G401 (cell line): ENCODE data around the gene MRTFA. TPM values are rescaled to one million over a fixed set of nuclear protein-coding genes. Genes with fewer than 3 reads are reported as not detected.
"Not testable (repeated sequence)": the region's sequence is repeated elsewhere in the genome, so short reads cannot be mapped to it uniquely, and the experiment has no call there.

Experiments used
- DNase-seq: peaks from one replicate; pipeline ENCODE4 v3.0.0-alpha.2; 2015; ENCODE audit warnings: low spot score
- in situ Hi-C: cut with HindIII; loops from 2 replicates; pipeline ENCODE4 v1.10.0; 2016; ENCODE audit warnings: low sequenced_read_pairs, mixed read lengths
- total RNA-seq: library from RNA; depleted of rRNA; stranded (reverse); fragments of >200 nt; shearing (Covaris generic); gene quantifications from 2 replicates; pipeline ENCODE4 v1.2.3, GENCODE V29; 2014

The MRTFA gene
- total RNA-seq, 1 experiment from 2014 or later: 11.0 TPM

GRCh38 chr22:40518840-40519239 is 117.7 kb downstream of the MRTFA start:
- no peak for DNase-seq
- in situ Hi-C loops: no loop called here

DNA sequence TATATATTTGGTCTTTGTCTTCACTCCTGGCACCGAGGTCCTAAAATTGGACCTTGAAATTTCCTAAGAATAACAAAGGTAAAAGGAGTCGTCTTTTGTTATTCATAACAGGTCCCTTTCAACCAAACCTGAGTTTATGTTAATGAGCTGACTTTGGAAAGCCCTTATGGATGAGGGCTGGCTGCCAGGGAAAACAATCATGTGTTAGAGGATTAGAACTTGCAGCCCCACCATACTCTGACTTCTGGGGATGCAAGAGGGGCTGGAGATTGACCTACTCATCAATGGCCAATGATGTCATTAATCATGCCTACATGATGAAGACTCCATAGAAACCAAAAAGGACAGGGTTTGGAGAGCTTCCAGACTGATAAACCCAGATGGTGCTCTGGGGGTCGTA is 118.9 kb downstream of the MRTFA start:
- in situ Hi-C loops: no loop called here
- DNase-seq: no peak

GRCh38 chr22:40516416-40516815 is 120.1 kb downstream of the MRTFA start:
- no peak for DNase-seq
- in situ Hi-C loops: no loop called here

DNA sequence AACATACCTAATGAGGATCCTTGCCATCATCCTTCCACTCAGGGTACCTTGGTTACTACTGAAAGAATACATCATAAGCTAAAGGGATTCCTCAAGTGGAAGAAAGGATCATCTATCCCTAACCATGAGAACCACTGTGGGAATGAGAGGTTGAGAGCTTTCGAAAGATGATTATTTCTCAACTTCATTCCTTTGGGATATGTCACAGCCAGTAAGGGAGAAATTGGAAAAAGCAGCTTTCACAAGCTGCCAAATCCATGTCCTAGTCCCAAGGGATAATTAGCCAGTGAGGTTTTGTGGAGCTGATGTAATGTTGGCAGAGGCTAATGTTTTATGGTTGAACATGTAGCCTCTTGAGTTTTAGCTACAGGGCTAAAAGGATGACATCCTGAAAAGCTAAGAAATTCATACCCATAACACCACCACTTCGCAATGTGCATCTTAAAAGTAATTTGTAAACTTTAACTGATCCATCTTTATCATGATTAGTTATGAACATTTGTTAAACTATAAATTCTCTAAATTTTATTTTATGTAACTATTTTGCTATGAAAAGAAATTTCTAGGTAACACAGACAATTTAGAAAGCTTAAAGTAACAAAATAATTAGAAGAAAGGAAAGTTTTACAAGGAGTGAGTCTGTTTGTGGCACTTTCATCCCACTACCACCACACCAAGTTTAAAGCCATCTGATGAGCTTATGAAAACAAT is 123.9 kb downstream of the MRTFA start:
- DNase-seq: peak; percentile 16
- in situ Hi-C loops: no loop called here

DNA sequence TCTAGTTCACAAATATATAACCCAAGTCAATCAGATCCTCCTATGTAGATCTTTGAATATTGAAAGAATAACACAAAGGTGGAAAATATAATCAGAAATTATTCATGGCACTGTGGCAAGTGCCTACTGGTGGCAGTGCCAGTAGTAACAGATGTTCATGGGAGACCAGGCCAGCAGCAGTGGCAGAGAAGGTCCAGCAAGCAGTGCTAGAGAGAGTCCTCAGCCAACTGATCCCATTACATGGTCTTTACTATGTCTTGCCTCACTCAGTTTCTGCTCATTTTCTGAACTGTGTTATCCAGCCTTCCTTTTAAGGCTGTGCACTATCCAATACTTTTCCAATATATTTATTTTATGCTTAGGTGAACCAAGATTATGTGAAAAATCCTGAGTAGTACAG is 124.9 kb downstream of the MRTFA start:
- in situ Hi-C loops: no loop called here
- DNase-seq: peak; percentile 60

GRCh38 chr22:40510631-40511364 is 125.7 kb downstream of the MRTFA start:
- peak; percentile 30 for DNase-seq
- in situ Hi-C loops: no loop called here

GRCh38 chr22:40509401-40510134 is 127.0 kb downstream of the MRTFA start:
- in situ Hi-C loops: no loop called here
- no peak for DNase-seq

DNA sequence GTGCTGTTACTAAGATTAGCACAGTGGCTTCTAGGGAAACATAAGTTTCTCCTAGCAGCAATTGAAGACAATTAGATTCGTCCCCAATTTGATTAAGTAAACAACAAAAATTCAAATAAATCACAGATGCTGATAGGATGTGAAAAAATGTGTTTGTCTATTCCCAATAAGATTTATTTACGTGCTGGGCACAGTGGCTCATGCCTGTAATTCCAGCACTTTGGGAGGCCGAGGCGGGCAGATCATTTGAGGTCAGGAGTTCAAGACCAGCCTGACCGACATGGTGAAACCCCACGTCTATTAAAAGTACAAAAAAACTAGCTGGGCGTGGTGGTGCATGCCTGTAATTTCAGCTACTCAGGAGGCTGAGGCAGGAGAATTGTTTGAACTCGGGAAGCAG is 128.5 kb downstream of the MRTFA start:
- DNase-seq, in situ Hi-C loops: not testable (repeated sequence)

- DNase-seq: no peak
These were observed 129.0 kb downstream of the MRTFA start for GRCh38 chr22:40507491-40507890.

DNA sequence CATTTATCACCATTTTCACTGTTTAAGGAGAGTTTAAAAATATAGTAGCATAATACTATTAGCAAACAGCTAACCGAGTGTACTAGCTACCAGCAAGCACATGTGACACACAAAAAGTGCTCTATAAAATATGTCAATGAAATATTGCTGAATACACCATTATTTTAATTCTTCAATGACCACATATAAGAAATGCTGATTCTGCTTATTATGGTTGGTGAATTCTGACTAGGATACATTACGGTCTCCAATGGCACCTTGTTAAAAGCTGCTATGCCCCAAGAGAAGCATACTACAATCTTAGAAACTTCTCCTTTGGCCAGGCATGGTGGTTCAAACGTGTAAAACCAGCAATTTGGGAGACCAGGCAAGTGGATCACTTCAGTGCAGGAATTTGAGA is 129.8 kb downstream of the MRTFA start:
- in situ Hi-C loops: no loop called here
- DNase-seq: no peak

More at GRCh38 chr22:40507491-40507890, 129.0 kb downstream of the MRTFA start:
- in situ Hi-C loops: no loop called here

DNA sequence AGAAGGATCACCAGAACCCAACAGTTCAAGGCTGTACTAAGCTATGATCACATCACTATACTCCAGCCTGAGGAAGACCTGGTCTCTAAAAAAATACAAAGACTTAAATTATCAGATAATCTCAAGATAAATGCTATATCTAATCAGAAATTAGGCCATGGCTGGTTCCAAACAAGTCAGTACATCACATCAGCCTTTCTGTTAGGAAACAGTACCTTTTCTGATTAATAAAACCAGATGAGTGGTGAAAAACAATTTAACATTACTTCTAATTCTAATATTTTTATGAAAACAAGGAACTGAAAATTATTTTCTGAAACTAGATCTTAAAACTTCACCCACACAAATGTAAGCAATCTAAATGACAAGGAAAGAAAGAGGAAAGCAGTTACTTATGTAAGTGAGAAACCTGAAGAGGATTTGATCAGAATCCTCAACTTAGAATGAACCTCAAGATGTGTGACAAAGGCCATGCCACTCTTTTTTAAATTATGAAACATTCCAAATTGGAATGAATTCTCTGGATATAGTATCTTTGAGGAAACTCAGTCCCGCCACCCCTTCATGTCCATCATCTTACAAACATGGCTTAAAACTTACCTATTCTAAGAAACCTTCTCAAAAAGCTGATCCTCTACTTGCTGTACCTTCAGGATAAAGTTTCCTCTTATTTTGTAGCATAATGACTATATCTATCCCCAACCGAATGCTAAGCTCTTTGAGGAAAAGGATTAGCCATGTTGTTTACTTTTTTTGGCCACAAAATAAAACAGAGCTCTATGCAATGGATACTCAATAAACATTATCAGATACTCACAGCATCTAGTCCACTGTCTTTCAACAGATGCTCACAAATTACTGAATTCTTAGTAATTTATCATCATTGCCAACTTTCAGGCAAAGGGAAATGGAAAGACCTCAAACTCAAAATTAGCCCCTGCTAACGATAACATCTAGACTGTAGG is 132.0 kb downstream of the MRTFA start:
- no peak for DNase-seq
- in situ Hi-C loops: no loop called here

DNA sequence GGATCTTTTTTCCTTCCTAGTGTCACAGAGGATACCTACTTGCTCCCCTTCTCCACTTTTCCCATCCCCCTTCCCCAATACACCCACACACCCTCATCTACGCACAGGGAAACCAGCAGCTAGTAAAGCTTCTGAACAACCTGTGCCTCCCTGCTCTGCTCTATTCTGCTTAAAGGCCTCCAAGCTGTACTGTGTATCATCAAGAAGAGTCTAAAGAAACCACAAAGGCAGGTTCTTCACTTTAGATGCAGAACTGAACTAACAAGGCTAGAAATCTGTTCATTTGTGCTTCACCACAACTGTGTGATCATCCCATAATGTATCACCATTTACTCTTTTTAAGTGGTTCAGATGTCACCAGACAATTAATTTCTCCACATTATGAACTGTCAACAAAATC is 133.6 kb downstream of the MRTFA start:
- in situ Hi-C loops: no loop called here
- DNase-seq: no peak

DNA sequence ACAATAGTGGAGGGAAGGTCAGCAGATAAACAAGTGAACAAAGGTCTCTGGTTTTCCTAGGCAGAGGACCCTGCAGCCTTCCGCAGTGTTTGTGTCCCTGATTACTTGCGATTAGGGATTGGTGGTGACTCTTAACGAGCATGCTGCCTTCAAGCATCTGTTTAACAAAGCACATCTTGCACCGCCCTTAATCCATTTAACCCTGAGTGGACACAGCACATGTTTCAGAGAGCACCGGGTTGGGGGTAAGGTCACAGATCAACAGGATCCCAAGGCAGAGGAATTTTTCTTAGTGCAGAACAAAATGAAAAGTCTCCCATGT is 136.1 kb downstream of the MRTFA start:
- in situ Hi-C loops: not testable (repeated sequence)

GRCh38 chr22:40499209-40499623 is 137.3 kb downstream of the MRTFA start:
- in situ Hi-C loops: no loop called here
- DNase-seq: no peak

More for the DNA sequence above, 136.1 kb downstream of the MRTFA start:
- DNase-seq: not testable (repeated sequence)

DNA sequence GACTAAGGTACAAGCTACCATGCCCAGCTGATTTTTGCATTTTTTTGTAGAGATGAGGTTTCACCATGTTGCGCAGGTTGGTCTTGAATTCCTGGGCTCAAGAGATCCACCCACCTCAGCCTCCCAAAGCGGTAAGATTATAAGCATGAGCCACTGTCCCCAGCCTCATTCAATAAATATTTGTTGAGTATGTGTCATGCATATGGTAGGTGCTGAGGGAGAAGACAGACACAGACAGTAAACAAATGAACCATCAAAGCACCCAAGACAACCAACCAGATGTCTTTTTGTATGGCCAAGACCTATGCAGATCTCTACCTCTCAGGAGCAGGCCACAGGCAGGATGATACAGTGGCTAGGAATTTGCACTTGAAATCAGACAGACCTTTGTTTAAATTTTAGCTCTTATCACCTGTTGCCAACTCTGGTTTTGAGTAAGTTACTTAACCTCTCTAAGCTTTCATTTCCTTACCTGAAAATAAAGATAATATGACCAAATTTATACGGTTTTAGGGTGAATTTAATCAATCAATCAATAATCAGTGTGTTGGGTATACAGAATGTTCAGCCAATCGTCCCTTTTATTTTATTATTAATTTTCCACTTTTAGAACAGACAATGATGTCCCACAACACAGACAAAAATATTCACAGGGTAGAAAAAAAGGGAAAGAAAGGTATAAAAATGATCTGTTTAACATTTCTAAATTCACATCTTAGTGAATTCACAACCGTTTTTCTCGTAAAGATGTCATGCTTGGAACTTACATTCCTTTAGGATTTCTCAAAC is 137.9 kb downstream of the MRTFA start:
- in situ Hi-C loops: no loop called here
- no peak for DNase-seq

DNA sequence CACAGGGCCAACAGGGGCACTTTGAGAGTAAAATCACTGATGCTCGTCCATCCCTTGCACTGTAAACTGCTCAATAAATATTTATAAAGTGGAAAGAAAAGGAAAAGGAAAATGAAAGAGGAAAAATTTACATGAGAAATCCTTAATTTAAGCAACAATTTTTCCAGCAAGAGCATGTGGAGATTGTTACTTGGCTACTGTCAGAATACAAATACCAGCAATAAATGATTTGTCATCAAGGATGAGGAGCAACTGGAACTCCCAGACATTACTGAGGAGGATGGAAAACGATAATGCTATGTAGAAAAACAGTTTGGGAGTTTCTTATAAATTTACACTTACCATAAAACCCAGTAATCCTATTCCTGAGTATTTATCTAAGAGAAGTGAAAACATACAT is 143.1 kb downstream of the MRTFA start:
- DNase-seq: no peak
- in situ Hi-C loops: no loop called here

DNA sequence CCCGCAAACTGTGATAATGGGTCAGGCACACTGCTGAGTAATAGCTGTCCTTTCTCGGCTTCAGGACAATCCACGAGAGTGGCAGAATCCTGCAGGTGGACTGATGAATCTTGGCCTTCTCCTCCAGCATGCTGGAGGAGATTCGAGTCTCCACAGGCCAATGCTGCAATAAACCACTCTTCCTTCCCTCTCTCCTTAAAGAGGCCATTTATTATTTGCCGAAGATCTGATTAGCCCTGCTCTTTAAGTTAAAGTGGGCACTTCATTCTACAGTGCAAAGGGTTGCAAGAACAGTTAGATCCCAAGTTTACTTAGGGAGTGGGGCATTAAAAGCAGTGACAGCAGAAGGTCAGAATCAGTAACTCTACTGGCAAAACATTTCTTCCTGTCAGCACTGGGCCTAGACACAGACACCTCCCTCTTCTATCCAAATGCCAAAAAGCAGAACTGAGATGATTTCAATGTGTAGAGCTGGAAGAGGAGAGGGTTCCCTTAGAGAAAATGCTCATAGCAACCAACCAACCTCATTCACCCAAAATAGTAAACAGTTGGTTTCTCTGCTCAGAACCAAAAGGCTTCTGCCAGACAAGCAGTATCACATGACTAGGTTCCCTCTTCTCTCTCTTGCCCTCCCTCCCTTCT is 144.4 kb downstream of the MRTFA start:
- in situ Hi-C loops: no loop called here
- peak; percentile 76 for DNase-seq

DNA sequence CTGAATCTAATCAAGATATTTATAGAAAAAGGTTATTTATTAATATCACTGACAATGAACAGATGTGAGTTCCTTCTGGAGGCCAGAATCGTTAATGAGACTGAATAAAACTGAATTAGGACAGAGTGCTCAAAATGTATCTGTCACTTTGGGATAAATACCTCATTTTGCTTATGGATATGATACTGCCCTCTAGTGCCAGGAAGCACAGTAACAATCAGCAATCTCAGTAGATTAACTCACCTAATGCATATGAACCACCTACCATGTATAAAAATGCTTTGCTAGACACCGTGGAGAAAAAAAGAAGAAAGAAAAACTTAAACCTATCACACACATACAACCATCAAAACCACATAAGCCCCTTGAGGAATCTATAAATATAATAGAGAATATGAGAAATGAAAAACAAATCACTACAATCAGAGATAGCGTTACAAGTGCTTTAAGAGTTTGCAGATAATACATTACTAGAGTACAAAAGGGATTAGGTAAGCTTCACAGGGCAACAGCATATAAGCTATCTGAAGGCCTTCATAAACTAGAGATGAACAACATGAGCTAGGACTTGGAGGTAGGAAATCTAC is 148.8 kb downstream of the MRTFA start:
- DNase-seq: peak; percentile 68
- in situ Hi-C loops: no loop called here
